PC-9 (cell line): ENCODE data around the gene MYB.

Experiments
- EZH2 ChIP-seq: fragments of 200-600 bp; sonication (generic); IDR thresholded peaks from 2 replicates; pipeline ENCODE4 v1.8.0; 2017; ENCODE audit warnings: antibody characterized with exemption, low read depth
- TF ChIP-seq, protein P1 (sequence below): fragments of 200-600 bp; sonication (generic); conservative IDR thresholded peaks from 2 replicates; pipeline ENCODE4 v1.6.1; 2017; ENCODE audit warnings: mixed run types, antibody characterized with exemption, mild to moderate bottlenecking, moderate library complexity

DNA sequence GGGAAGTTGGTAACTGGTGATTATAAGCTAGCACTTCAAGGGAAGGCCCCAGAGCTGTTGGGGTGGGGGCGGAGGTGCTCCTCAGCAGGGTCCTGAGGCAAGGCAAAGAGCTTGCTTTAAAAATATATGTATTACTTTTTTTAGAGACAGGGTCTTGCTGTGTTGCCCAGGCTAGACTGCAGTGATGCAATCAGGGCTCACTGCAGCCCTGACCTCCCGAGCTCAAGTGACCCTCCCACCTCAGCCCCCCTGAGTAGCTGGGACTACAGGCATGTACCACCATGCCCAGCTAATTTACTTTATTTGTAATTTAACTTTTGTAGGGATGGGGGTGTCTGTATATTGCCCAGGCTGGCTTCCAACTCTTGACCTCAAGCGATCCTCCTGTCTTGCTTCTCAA is 87.2 kb downstream of the MYB start:
- TF ChIP-seq, protein P1, sequence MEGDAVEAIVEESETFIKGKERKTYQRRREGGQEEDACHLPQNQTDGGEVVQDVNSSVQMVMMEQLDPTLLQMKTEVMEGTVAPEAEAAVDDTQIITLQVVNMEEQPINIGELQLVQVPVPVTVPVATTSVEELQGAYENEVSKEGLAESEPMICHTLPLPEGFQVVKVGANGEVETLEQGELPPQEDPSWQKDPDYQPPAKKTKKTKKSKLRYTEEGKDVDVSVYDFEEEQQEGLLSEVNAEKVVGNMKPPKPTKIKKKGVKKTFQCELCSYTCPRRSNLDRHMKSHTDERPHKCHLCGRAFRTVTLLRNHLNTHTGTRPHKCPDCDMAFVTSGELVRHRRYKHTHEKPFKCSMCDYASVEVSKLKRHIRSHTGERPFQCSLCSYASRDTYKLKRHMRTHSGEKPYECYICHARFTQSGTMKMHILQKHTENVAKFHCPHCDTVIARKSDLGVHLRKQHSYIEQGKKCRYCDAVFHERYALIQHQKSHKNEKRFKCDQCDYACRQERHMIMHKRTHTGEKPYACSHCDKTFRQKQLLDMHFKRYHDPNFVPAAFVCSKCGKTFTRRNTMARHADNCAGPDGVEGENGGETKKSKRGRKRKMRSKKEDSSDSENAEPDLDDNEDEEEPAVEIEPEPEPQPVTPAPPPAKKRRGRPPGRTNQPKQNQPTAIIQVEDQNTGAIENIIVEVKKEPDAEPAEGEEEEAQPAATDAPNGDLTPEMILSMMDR, result no peak
- no peak for TF ChIP-seq EZH2
